GM12878 (cell line): Measurements from ENCODE around the gene ST6GALNAC3. TPM values are rescaled to one million over a fixed set of nuclear protein-coding genes. Genes with fewer than 3 reads are reported as not detected.

Experiments used
- ATAC-seq: fragments of 200-7000 bp; cut with Tn5 transposase; 3 replicates; pipeline ENCODE4 v1.9.1; 2020; ENCODE audit warnings: mild to moderate bottlenecking, moderate library complexity
- BruUV-seq: library from RNA; stranded (reverse); fragments of 400-500 nt; replicated peaks from 2 replicates; lab custom pipeline; 2021; lab: Mats Ljungman, UMichigan
- CTCF ChIA-PET: fragments of 300-600 bp; sonication (Branson Sonifier 250); formaldehyde crosslinking; extraction: SDS; loops from one replicate; lab custom pipeline; 2021; ENCODE audit warnings: inconsistent platforms; lab: Yijun Ruan, JAX
- POLR2A ChIA-PET: fragments of 350-600 bp; formaldehyde crosslinking; extraction: SDS; loops from one replicate; lab custom pipeline; 2021; ENCODE audit warnings: inconsistent platforms; lab: Charles Lee
- RAD21 ChIA-PET: fragments of 300-600 bp; sonication (Branson Sonifier 250); formaldehyde crosslinking; loops from one replicate; lab custom pipeline; 2023; ENCODE audit warnings: antibody characterized with exemption; ENCODE audit not compliant: unreplicated experiment; lab: Charles Lee
- SMC1A ChIA-PET: fragments of 300-600 bp; sonication (Branson Sonifier 250); formaldehyde crosslinking; loops from one replicate; lab custom pipeline; 2023; ENCODE audit not compliant: unreplicated experiment, uncharacterized antibody; lab: Charles Lee
- DNase-seq: peaks from one replicate; pipeline ENCODE4 v3.0.0-alpha.2; 2011; ENCODE audit warnings: low read depth, low spot score
- FAIRE-seq: peaks from 3 replicates; lab custom pipeline; 2011; peaks lifted over from hg19 to GRCh38; lab: Jason Lieb, UNC
- H2AFZ ChIP-seq: 2 replicates; pipeline ENCODE4 v1.6.0; 2011; ENCODE audit warnings: low read depth, low read length, control low read depth; ENCODE audit not compliant: control insufficient read depth
- H3K27ac ChIP-seq: 2 replicates; pipeline ENCODE4 v1.5.1; 2011; ENCODE audit warnings: control low read depth; ENCODE audit not compliant: control insufficient read depth, insufficient read depth
- H3K27me3 ChIP-seq, 2 experiments: replicated peaks in 1 of 2; 2 replicates each; pipeline versions ENCODE4 v1.6.0 to v1.6.1; 2011; ENCODE audit warnings: low read length in 1 of 2; ENCODE audit not compliant: control insufficient read depth in 2 of 2, insufficient read depth in 2 of 2
- H3K36me3 ChIP-seq, 2 experiments: 2 replicates each; pipeline ENCODE4 v1.5.1; 2011; ENCODE audit warnings: low read length in 1 of 2; ENCODE audit not compliant: control insufficient read depth in 2 of 2, insufficient read depth in 2 of 2
- H3K4me1 ChIP-seq: 2 replicates; pipeline ENCODE4 v1.6.1; 2011; ENCODE audit warnings: mild to moderate bottlenecking, low read length, moderate library complexity, mixed read lengths; ENCODE audit not compliant: control insufficient read depth, insufficient read depth
- H3K4me2 ChIP-seq: 2 replicates; pipeline ENCODE4 v1.6.0; 2011; ENCODE audit warnings: control low read depth; ENCODE audit not compliant: control insufficient read depth, insufficient read depth
- H3K4me3 ChIP-seq: fragments of 200-600 bp; sonication (generic); 2 replicates; pipeline ENCODE4 v1.5.1; 2016
- H3K79me2 ChIP-seq: 2 replicates; pipeline ENCODE4 v1.6.0; 2011; ENCODE audit warnings: low read length; ENCODE audit not compliant: control insufficient read depth, insufficient read depth
- H3K9ac ChIP-seq: 2 replicates; pipeline ENCODE4 v1.8.0; 2011; ENCODE audit warnings: low read length, control low read depth, mixed read lengths; ENCODE audit not compliant: control insufficient read depth, insufficient read depth
- H3K9me3 ChIP-seq: replicated peaks from 3 replicates; pipeline ENCODE4 v1.5.1; 2011; ENCODE audit warnings: mild to moderate bottlenecking, low read length; ENCODE audit not compliant: control insufficient read depth, insufficient read depth
- H4K20me1 ChIP-seq: 2 replicates; pipeline ENCODE4 v1.6.0; 2011; ENCODE audit not compliant: control insufficient read depth, insufficient read depth
- ATF3 ChIP-seq: IDR thresholded peaks from 2 replicates; pipeline ENCODE4 v1.6.1; 2011; ENCODE audit warnings: low read depth, mild to moderate bottlenecking, low read length, moderate library complexity, borderline replicate concordance; ENCODE audit errors: extremely low read depth
- BACH1 ChIP-seq: fragments of 450-650 bp; IDR thresholded peaks from 2 replicates; pipeline ENCODE4 v1.6.1; 2017; ENCODE audit warnings: mild to moderate bottlenecking, borderline replicate concordance
- HDAC2 ChIP-seq: fragments of 200-600 bp; sonication (generic); IDR thresholded peaks from 2 replicates; pipeline ENCODE4 v1.6.1; 2017
- KDM1A ChIP-seq: fragments of 200-600 bp; sonication (generic); IDR thresholded peaks from 2 replicates; pipeline ENCODE4 v1.6.1; 2016; ENCODE audit warnings: borderline replicate concordance
- KLF5 ChIP-seq: fragments of 450-650 bp; IDR thresholded peaks from 2 replicates; pipeline ENCODE4 v1.6.1; 2014; ENCODE audit warnings: mild to moderate bottlenecking; ENCODE audit not compliant: partially characterized antibody
- PRDM15 ChIP-seq: fragments of 450-650 bp; formaldehyde crosslinking; IDR thresholded peaks from 2 replicates; pipeline ENCODE4 v1.4.0; 2020; ENCODE audit warnings: mild to moderate bottlenecking, moderate library complexity
- RUNX3 ChIP-seq: IDR thresholded peaks from 2 replicates; pipeline ENCODE4 v1.6.1; 2012; ENCODE audit warnings: low read length, inconsistent platforms
- SUZ12 ChIP-seq: fragments of 200-600 bp; sonication (generic); IDR thresholded peaks from one replicate; pipeline ENCODE4 v1.6.1; 2018; ENCODE audit warnings: antibody characterized with exemption, mild to moderate bottlenecking; ENCODE audit not compliant: unreplicated experiment
- ZSCAN29 ChIP-seq: fragments of 450-650 bp; IDR thresholded peaks from 2 replicates; pipeline ENCODE4 v1.6.1; 2017; ENCODE audit warnings: mild to moderate bottlenecking, moderate library complexity
- WGBS: methylation state at CpG from one replicate; pipeline ENCODE4 v1.1.6; 2016; ENCODE audit warnings: low lambda C conversion rate; ENCODE audit not compliant: insufficient replicate concordance, insufficient coverage; ENCODE audit errors: missing lambda C conversion rate; 5-methylcytosine and 5-hydroxymethylcytosine counted together
- in situ Hi-C: fragments of 300-500 bp; cut with MboI; formaldehyde crosslinking; loops from 9 replicates; pipeline ENCODE4 v1.14.3; 2018; ENCODE audit warnings: mixed read lengths
- intact Hi-C: fragments of 100-400 bp; cut with micrococcal nuclease; formaldehyde crosslinking; loops from one replicate; pipeline ENCODE4 v1.14.2; 2022; ENCODE audit not compliant: unreplicated experiment
- polyA plus RNA-seq, 11 experiments: library from polyadenylated mRNA; depleted of rRNA in 4 of 11; unstranded in 6 of 11; stranded (reverse) in 5 of 11; fragments of >200 nt; fragmentation: Nextera tagmentation in 4 of 11; fragmentation: Illumina TruSeq in 1 of 11; extraction: Ambion mirVana in 4 of 11; extraction: Trizol in 1 of 11; gene quantifications; 1 replicate in 1 of 11; 2 replicates in 10 of 11; pipeline versions ENCODE4 v1.2.1 to v1.2.3, GENCODE V29; 2011 to 2016; ENCODE audit warnings: inconsistent platforms in 2 of 11, missing spikeins in 2 of 11, low read depth in 1 of 11
- total RNA-seq, 4 experiments: library from RNA; depleted of rRNA in 3 of 4; stranded (reverse); fragments of >200 nt in 3 of 4; fragmentation: Illumina TruSeq in 1 of 4; extraction: Trizol in 1 of 4; gene quantifications; 2 replicates each; pipeline versions ENCODE4 v1.2.1 to v1.2.3, GENCODE V29; 2013 to 2021
- TF ChIP-seq, protein P1 (sequence below): IDR thresholded peaks from 2 replicates; pipeline ENCODE4 v1.6.1; 2012; ENCODE audit warnings: mild to moderate bottlenecking, low read depth, low read length

The ST6GALNAC3 gene
- total and polyA plus RNA-seq, 10 of the 15 experiments (the other 5 are each of a cell fraction or from before 2014, with no cell fraction given) = 0.04 to 0.68 (median 0.18) TPM; not detected in 3

GRCh38 chr1:76209648-76210047 is 135.1 kb downstream of the ST6GALNAC3 start:
- WGBS = 23% methylated on average over 3 of the region's 3 CpGs
- H3K9ac ChIP-seq = no peak overlapping the region

DNA sequence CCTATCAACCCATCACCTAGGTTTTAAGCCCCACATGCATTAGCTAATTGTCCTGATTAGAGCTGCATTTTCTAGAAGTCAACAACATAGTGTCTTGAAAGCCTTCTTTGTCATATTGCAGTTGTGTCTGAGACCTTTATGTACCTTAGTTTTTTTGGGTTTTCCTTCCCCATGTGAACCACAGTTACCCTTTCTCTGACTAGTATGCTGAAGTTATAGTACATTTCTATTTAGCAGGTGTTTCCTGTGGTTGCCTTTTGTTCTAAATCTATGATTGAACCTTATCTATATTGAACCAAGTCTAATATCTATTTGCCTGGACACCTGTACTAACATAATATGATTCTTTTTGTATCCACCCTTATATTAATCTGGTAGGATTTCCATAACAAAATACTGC is 135.6 kb downstream of the ST6GALNAC3 start:
- FAIRE-seq = no peak
- Histone ChIP-seq H3K4me2 (no peak overlapping the region), H3K4me1 (no peaks in the 10 kb centered on the region), H3K36me3 (no peaks in the 10 kb centered on the region), H3K79me2 (no peaks in the 10 kb centered on the region), H3K27ac (no peak overlapping the region), H3K27me3 (no peaks in the 10 kb centered on the region; a peak in 1 of 4 replicates), H3K9me3 (no peaks in the 10 kb centered on the region), H2AFZ (no peak overlapping the region), H3K9ac (no peak overlapping the region), H3K4me3 (no peak overlapping the region), H4K20me1 (no peaks in the 10 kb centered on the region)
- POLR2A ChIA-PET = no interaction called here
- CTCF ChIA-PET = no interaction called here
- RAD21 ChIA-PET = no interaction called here
- no peak for ATAC-seq
- intact Hi-C loops (no loop called here), in situ Hi-C loops (no loop called here)
- DNase-seq = no peak
- BruUV-seq = no TSS peak
- SMC1A ChIA-PET = interaction anchor here (1.2 kb wide), 1 partner anchor 13 kb away, joined by 3 read pairs; no protein-coding TSS in a partner anchor
- no peak for TF ChIP-seq RUNX3
- no peak for TF ChIP-seq ZSCAN29
- TF ChIP-seq ATF3 = no peak
- TF ChIP-seq, protein P1, sequence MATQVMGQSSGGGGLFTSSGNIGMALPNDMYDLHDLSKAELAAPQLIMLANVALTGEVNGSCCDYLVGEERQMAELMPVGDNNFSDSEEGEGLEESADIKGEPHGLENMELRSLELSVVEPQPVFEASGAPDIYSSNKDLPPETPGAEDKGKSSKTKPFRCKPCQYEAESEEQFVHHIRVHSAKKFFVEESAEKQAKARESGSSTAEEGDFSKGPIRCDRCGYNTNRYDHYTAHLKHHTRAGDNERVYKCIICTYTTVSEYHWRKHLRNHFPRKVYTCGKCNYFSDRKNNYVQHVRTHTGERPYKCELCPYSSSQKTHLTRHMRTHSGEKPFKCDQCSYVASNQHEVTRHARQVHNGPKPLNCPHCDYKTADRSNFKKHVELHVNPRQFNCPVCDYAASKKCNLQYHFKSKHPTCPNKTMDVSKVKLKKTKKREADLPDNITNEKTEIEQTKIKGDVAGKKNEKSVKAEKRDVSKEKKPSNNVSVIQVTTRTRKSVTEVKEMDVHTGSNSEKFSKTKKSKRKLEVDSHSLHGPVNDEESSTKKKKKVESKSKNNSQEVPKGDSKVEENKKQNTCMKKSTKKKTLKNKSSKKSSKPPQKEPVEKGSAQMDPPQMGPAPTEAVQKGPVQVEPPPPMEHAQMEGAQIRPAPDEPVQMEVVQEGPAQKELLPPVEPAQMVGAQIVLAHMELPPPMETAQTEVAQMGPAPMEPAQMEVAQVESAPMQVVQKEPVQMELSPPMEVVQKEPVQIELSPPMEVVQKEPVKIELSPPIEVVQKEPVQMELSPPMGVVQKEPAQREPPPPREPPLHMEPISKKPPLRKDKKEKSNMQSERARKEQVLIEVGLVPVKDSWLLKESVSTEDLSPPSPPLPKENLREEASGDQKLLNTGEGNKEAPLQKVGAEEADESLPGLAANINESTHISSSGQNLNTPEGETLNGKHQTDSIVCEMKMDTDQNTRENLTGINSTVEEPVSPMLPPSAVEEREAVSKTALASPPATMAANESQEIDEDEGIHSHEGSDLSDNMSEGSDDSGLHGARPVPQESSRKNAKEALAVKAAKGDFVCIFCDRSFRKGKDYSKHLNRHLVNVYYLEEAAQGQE = no peak
- no peak for TF ChIP-seq KDM1A
- TF ChIP-seq PRDM15 (CRISPR knock-in tag) = no peak
- TF ChIP-seq KLF5 = no peak

More at GRCh38 chr1:76209648-76210047, 135.1 kb downstream of the ST6GALNAC3 start:
- ChIA-PET SMC1A (interaction anchor here (1.2 kb wide), 1 partner anchor 14 kb away, joined by 3 read pairs; no protein-coding TSS in a partner anchor), POLR2A (no interaction called here), CTCF (no interaction called here), RAD21 (no interaction called here)
- in situ Hi-C loops (no loop called here), intact Hi-C loops (no loop called here)
- ATAC-seq (no peak), DNase-seq (no peak), FAIRE-seq (no peak)
- TF ChIP-seq HDAC2 (no peak), RUNX3 (no peak), BACH1 (no peak), SUZ12 (no peak)
- no peaks in the 10 kb centered on the region; a peak in 1 of 4 replicates for H3K27me3 ChIP-seq
- no TSS peak for BruUV-seq
- H3K9me3 ChIP-seq = no peaks in the 10 kb centered on the region
- H3K27ac ChIP-seq = no peak overlapping the region
- H2AFZ ChIP-seq = no peak overlapping the region
- H3K79me2 ChIP-seq = no peaks in the 10 kb centered on the region
- no peak overlapping the region for H3K4me3 ChIP-seq
- H4K20me1 ChIP-seq = no peaks in the 10 kb centered on the region
- no peak overlapping the region for H3K4me2 ChIP-seq
- no peaks in the 10 kb centered on the region for H3K4me1 ChIP-seq
- H3K36me3 ChIP-seq = no peaks in the 10 kb centered on the region
